ENCODE data around the gene DESI1.

The DESI1 gene

GRCh38 chr22:41557401-41558240 lies 63.2 kb downstream of the DESI1 start:
- DNase-seq (ENCODE audit: low spot score), result no peak

GRCh38 chr22:41556561-41556960 lies 64.3 kb downstream of the DESI1 start:
- DNase-seq (ENCODE audit: low spot score), result no peak

- DNase-seq (ENCODE audit: low spot score), result no peak
Observed at GRCh38 chr22:41555325-41555982, 65.4 kb downstream of the DESI1 start.

GRCh38 chr22:41551877-41552582 lies 68.8 kb downstream of the DESI1 start:
- no peak for DNase-seq (ENCODE audit: low spot score)

- no peak for DNase-seq (ENCODE audit: low spot score)
Observed at GRCh38 chr22:41550952-41551491, 69.8 kb downstream of the DESI1 start.

- DNase-seq (ENCODE audit: low spot score), result no peak
Observed at GRCh38 chr22:41548830-41549211, 72.0 kb downstream of the DESI1 start.
